ENCODE data around the gene DISP2.

DNA sequence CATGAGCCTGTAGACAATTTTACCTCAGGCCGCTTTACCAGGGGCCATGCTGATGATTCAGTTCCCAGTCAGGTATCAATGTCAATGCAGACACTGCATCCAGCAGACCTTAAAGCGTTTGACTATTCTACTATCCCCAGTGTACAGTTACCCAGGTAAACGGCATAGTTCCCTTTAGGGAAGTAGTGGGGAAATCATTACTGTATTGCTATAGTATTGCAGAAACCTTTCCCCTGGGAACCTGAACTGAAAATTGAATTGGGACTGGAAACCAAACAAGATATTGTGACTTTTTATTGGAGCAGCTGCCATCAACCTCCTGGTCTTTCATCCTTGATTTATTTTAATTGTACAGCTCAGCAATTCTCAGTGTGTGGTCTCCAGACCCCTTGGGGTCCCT is 41.1 kb upstream of the DISP2 start:
- TF ChIP-seq POLR2A (IDR thresholded peaks at IDR 0.05), result no peak
- TF ChIP-seq, protein P1, sequence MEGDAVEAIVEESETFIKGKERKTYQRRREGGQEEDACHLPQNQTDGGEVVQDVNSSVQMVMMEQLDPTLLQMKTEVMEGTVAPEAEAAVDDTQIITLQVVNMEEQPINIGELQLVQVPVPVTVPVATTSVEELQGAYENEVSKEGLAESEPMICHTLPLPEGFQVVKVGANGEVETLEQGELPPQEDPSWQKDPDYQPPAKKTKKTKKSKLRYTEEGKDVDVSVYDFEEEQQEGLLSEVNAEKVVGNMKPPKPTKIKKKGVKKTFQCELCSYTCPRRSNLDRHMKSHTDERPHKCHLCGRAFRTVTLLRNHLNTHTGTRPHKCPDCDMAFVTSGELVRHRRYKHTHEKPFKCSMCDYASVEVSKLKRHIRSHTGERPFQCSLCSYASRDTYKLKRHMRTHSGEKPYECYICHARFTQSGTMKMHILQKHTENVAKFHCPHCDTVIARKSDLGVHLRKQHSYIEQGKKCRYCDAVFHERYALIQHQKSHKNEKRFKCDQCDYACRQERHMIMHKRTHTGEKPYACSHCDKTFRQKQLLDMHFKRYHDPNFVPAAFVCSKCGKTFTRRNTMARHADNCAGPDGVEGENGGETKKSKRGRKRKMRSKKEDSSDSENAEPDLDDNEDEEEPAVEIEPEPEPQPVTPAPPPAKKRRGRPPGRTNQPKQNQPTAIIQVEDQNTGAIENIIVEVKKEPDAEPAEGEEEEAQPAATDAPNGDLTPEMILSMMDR (IDR thresholded peaks at IDR 0.05), result no peak
